HAP-1 (cell line): ENCODE data around the gene SIRT3.

Experiments used
- DNase-seq, 2 experiments: peaks; one replicate each; pipeline ENCODE4 v3.0.0-alpha.2; 2016 to 2020; ENCODE audit warnings: low spot score in 2 of 2
- H3K27me3 ChIP-seq: fragments of 250-450 bp; sonication (Bioruptor Pico); 2 replicates; pipeline ENCODE4 v1.5.1; 2020; ENCODE audit warnings: low read depth, mild to moderate bottlenecking, moderate library complexity
- H3K36me3 ChIP-seq: fragments of 250-450 bp; sonication (Bioruptor Pico); replicated peaks from 2 replicates; pipeline ENCODE4 v1.5.1; 2020; ENCODE audit warnings: mild to moderate bottlenecking
- H3K4me1 ChIP-seq: fragments of 250-450 bp; sonication (Bioruptor Pico); 2 replicates; pipeline ENCODE4 v1.5.1; 2020; ENCODE audit warnings: mild to moderate bottlenecking
- H3K4me3 ChIP-seq: fragments of 250-450 bp; sonication (Bioruptor Pico); 2 replicates; pipeline ENCODE4 v1.5.1; 2020; ENCODE audit warnings: mild to moderate bottlenecking, moderate library complexity
- H3K9me3 ChIP-seq: fragments of 250-450 bp; sonication (Bioruptor Pico); 2 replicates; pipeline ENCODE4 v1.5.1; 2020; ENCODE audit warnings: mild to moderate bottlenecking, moderate library complexity
- in situ Hi-C: fragments of 300-500 bp; cut with MboI; formaldehyde crosslinking; loops from 3 replicates; pipeline ENCODE4 v1.14.3; 2020; ENCODE audit warnings: low sequenced_read_pairs, inconsistent platforms, mixed read lengths

SIRT3 gene

DNA sequence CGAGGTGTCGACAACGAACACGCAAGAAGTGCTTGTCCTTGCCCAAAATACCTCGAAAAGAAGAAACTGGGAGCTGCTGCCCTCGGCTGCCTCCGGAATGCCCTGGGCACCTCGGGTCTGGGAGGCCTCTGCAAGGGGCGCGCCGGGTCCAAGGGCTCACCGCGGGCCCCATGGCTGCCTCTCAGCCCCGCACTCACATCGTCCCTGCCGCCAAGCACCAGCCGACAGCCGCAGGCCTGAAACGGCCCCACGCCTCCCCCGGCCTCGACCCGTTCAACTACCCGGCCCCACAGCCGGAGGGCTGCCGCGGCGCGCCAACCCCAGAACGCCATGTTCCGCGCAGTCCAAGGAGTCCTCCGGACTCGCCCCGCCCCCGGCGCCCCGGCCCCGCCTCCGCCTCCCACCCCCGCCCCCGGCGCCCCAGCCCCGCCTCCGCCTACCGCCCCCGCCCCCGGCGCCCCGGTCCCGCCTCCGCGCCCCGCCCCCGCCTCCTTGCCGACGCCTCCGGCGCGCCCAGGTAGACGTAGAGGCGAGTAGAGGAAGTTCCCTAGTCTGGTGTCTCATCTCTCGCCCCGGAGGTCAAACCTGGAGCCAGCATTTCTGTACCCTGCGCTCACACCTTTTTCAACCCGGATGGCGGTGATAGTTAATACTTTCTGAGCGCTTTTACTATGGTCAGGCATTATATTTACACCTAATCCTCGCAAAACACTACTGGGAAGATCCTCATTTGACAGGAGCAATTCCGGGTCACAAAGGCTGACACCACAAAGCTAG is at the start of gene SIRT3:
TSS of gene SIRT3 (minus strand) at position 346 of the 777 bp plus-strand sequence. CDS start at position 332, 14 bp downstream.
- peak; percentile 70 to 86 for DNase-seq
- in situ Hi-C loops: no loop called here
- peaks cover 16% of the 10 kb centered on the region for H3K36me3 ChIP-seq
- peaks cover 7% of the 10 kb centered on the region for H3K4me1 ChIP-seq
- H3K27me3 ChIP-seq: no peaks in the 10 kb centered on the region
- no peaks in the 10 kb centered on the region for H3K9me3 ChIP-seq
- H3K4me3 ChIP-seq: peak within 1 kb of the TSS; percentile 84

GRCh38 chr11:285894-286220 is 49.7 kb upstream of the SIRT3 start:
- H3K4me1 ChIP-seq: peaks cover 12% of the 10 kb centered on the region
- no peak overlapping the region for H3K4me3 ChIP-seq
- H3K27me3 ChIP-seq: peaks cover 22% of the 10 kb centered on the region
- H3K36me3 ChIP-seq: no peaks in the 10 kb centered on the region
- in situ Hi-C loops: no loop called here
- DNase-seq: no peak
- H3K9me3 ChIP-seq: no peaks in the 10 kb centered on the region

DNA sequence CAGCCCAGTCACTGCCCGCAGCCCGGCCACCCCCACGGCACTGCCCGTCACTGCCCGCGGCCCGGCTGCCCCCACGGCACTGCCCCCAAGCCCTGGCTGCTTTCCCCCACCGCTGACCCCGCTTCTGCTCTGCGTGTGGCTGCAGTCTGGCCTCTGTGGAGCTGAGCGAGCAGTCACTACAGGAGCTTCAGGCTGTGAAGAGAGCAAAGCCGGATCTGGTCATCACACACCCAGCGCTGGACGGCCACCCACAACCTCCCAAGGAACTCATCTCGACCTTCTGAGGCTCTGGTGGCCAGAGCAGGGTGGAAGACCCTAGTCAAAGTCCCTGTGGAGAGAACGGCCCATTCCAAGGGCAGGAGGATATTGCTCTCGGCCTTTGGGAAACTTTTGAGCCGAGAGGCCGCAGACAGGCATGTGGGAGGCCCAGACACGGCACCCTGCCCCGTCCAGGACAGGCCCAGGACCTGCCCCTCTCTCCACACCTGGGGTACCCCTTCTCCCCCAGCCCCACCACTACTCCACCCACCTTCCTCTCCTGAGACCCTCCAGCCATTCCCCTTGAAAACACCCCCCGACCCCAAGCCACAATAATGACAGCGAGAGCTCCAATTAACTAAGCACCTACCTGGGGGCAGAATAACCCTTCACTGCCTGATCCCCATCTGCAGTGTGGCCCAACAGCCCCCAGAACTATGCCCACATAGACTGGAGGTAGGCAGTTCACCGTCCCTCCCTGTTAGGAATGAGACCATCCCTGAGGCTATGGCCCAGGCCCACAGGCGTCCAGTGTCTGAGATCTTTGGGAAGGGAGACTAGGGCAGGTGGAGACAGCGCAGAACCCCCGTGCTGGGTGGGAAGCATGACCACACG is 49.1 kb upstream of the SIRT3 start:
- in situ Hi-C loops: no loop called here
- Histone ChIP-seq H3K27me3 (peaks cover 28% of the 10 kb centered on the region), H3K36me3 (no peaks in the 10 kb centered on the region), H3K4me3 (no peak overlapping the region), H3K4me1 (peaks cover 12% of the 10 kb centered on the region), H3K9me3 (no peaks in the 10 kb centered on the region)
- no peak for DNase-seq

DNA sequence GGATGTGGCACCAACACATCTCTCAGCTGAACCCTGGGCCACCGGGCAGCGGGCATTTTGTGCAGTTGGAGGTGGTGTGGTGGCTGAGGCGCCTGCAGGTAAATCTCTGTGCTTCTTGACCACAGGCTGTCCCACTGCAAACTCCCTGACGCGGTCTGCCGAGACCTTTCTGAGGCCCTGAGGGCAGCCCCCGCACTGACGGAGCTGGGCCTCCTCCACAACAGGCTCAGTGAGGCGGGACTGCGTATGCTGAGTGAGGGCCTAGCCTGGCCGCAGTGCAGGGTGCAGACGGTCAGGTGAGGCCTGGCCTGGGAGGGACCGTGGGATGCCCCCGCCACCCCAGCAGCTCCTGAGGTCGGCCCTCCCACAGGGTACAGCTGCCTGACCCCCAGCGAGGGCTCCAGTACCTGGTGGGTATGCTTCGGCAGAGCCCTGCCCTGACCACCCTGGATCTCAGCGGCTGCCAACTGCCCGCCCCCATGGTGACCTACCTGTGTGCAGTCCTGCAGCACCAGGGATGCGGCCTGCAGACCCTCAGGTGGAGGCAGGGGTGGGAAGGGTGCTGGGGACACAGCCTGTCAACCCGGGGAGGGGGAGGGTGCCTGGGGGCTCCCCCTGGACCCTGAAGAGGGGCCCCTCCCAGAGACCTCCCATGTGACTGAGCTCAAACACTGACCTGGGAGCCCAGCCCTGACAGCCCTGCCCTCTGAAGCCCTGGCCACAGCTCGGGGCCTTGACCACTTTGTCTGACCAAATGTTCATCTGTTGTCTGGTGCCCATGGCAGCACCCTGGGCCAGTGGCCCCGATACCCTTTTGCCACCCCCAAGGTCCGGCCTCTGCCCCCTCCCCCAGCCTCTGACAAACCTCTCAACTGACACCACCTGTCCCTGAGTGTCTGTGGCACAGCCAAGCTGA is 48.2 kb upstream of the SIRT3 start:
- peaks cover 7% of the 10 kb centered on the region; the same call in 1 of the 2 replicates for H3K4me1 ChIP-seq
- peaks cover 37% of the 10 kb centered on the region for H3K27me3 ChIP-seq
- DNase-seq: peak in 1 of 2 experiments; percentile 7
- in situ Hi-C loops: no loop called here
- no peak overlapping the region for H3K4me3 ChIP-seq
- no peaks in the 10 kb centered on the region for H3K36me3 ChIP-seq
- no peaks in the 10 kb centered on the region for H3K9me3 ChIP-seq

- Histone ChIP-seq H3K36me3 (no peaks in the 10 kb centered on the region), H3K4me1 (peaks cover 7% of the 10 kb centered on the region; the same call in 1 of the 2 replicates), H3K9me3 (no peaks in the 10 kb centered on the region), H3K27me3 (peaks cover 37% of the 10 kb centered on the region), H3K4me3 (no peak overlapping the region)
- DNase-seq: peak in 1 of 2 experiments; percentile 6
- in situ Hi-C loops: no loop called here
These were observed 47.4 kb upstream of the SIRT3 start for GRCh38 chr11:283405-284104.

GRCh38 chr11:282630-283360 is 46.7 kb upstream of the SIRT3 start:
- H3K36me3 ChIP-seq: no peaks in the 10 kb centered on the region
- H3K9me3 ChIP-seq: no peaks in the 10 kb centered on the region
- peak in 1 of 2 experiments; percentile 6 for DNase-seq
- H3K4me3 ChIP-seq: no peak overlapping the region
- H3K27me3 ChIP-seq: peaks cover 37% of the 10 kb centered on the region
- in situ Hi-C loops: no loop called here
- H3K4me1 ChIP-seq: peaks cover under 1% of the 10 kb centered on the region; the same call in 1 of the 2 replicates

DNA sequence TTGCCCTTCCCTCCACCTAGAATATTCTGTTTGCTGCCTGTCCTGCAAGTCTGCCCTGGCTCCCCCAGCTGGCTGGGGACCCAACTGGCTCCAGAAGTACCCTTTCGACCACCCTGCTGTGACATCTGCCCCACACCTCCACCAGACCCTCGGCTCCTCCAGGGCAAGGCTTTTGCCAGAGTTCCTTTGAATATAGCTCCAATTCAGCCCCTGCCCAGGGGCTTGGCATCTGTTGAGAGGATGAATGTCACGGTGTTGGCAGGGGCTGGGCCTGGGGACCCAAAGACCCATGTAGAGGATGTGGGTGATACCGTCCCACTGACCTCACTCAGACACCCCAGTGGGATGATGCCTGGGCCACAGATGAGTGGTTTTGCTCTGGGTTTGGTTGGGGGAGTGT is 46.0 kb upstream of the SIRT3 start:
- Histone ChIP-seq H3K36me3 (no peaks in the 10 kb centered on the region), H3K4me3 (no peak overlapping the region), H3K27me3 (peaks cover 37% of the 10 kb centered on the region), H3K9me3 (no peaks in the 10 kb centered on the region), H3K4me1 (no peaks in the 10 kb centered on the region)
- in situ Hi-C loops: no loop called here
- peak in 1 of 2 experiments; percentile 5 for DNase-seq

- Histone ChIP-seq H3K9me3 (no peaks in the 10 kb centered on the region; the same call in 1 of the 2 replicates), H3K36me3 (no peaks in the 10 kb centered on the region), H3K4me3 (no peak overlapping the region), H3K4me1 (no peaks in the 10 kb centered on the region), H3K27me3 (peaks cover 37% of the 10 kb centered on the region)
- DNase-seq: peak in 1 of 2 experiments; percentile 6
- in situ Hi-C loops: no loop called here
These were observed 45.5 kb upstream of the SIRT3 start for GRCh38 chr11:281486-282161.

DNA sequence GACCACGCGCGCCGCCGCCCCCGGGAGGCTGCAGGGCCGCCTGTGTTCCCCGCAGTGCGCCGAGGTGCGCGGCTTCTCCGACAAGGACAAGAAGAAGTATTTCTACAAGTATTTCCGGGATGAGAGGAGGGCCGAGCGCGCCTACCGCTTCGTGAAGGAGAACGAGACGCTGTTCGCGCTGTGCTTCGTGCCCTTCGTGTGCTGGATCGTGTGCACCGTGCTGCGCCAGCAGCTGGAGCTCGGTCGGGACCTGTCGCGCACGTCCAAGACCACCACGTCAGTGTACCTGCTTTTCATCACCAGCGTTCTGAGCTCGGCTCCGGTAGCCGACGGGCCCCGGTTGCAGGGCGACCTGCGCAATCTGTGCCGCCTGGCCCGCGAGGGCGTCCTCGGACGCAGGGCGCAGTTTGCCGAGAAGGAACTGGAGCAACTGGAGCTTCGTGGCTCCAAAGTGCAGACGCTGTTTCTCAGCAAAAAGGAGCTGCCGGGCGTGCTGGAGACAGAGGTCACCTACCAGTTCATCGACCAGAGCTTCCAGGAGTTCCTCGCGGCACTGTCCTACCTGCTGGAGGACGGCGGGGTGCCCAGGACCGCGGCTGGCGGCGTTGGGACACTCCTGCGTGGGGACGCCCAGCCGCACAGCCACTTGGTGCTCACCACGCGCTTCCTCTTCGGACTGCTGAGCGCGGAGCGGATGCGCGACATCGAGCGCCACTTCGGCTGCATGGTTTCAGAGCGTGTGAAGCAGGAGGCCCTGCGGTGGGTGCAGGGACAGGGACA is 44.8 kb upstream of the SIRT3 start:
- H3K36me3 ChIP-seq: no peaks in the 10 kb centered on the region
- H3K9me3 ChIP-seq: peaks cover 5% of the 10 kb centered on the region; the same call in 1 of the 2 replicates
- no peaks in the 10 kb centered on the region for H3K4me1 ChIP-seq
- H3K4me3 ChIP-seq: no peak overlapping the region
- in situ Hi-C loops: no loop called here
- H3K27me3 ChIP-seq: peaks cover 37% of the 10 kb centered on the region
- no peak for DNase-seq

GRCh38 chr11:279966-280705 is 44.0 kb upstream of the SIRT3 start:
- H3K4me1 ChIP-seq: no peaks in the 10 kb centered on the region
- in situ Hi-C loops: no loop called here
- DNase-seq: no peak
- no peaks in the 10 kb centered on the region for H3K36me3 ChIP-seq
- no peak overlapping the region for H3K4me3 ChIP-seq
- peaks cover 37% of the 10 kb centered on the region for H3K27me3 ChIP-seq
- H3K9me3 ChIP-seq: peaks cover 5% of the 10 kb centered on the region; the same call in 1 of the 2 replicates
